AG04450 (cell line): ENCODE measurements around the gene MOCOS. TPM values are rescaled to one million over a fixed set of nuclear protein-coding genes. Genes with fewer than 3 reads are reported as not detected.

ENCODE experiments used
- CTCF ChIA-PET: fragments of 300-600, 350-600 bp; formaldehyde crosslinking; extraction: SDS; loops from one replicate; lab custom pipeline; 2022; ENCODE audit warnings: antibody characterized with exemption, inconsistent platforms; lab: Charles Lee
- POLR2A ChIA-PET: fragments of 350-600 bp; formaldehyde crosslinking; extraction: SDS; loops from one replicate; lab custom pipeline; 2021; ENCODE audit warnings: antibody characterized with exemption, inconsistent platforms; lab: Yijun Ruan, JAX
- DNase-seq: peaks from one replicate; pipeline ENCODE4 v3.0.0-alpha.2; 2011; ENCODE audit warnings: low read depth, low spot score
- H3K27ac ChIP-seq: one replicate; pipeline ENCODE4 v1.5.1; 2012; ENCODE audit warnings: low read depth, low read length, control low read depth
- H3K27me3 ChIP-seq: one replicate; pipeline ENCODE4 v1.6.0; 2012; ENCODE audit warnings: low read length; ENCODE audit not compliant: control insufficient read depth, insufficient read depth
- H3K4me3 ChIP-seq: 2 replicates; pipeline ENCODE4 v1.5.1; 2011; ENCODE audit warnings: mild to moderate bottlenecking, low read depth, low read length, control low read depth
- H3K9me3 ChIP-seq: 2 replicates; pipeline ENCODE4 v1.5.1; 2012; ENCODE audit warnings: low read length; ENCODE audit not compliant: control insufficient read depth, insufficient read depth
- CTCF ChIP-seq: IDR thresholded peaks from 2 replicates; pipeline ENCODE4 v1.5.1; 2011; ENCODE audit warnings: low read depth, low read length, control low read depth, inconsistent platforms
- polyA plus RNA-seq: library from polyadenylated mRNA; depleted of rRNA; stranded (reverse); fragments of >200 nt; gene quantifications from 2 replicates; pipeline ENCODE4 v1.2.3, GENCODE V29; 2011; rRNA removed

The MOCOS gene
- polyA plus RNA-seq, 1 experiment: 5.1 TPM

GRCh38 chr18:36312806-36313395 is 125.6 kb downstream of the MOCOS start:
- Histone ChIP-seq H3K9me3 (no peaks in the 10 kb centered on the region), H3K27ac (no peak overlapping the region), H3K4me3 (no peak overlapping the region), H3K27me3 (no peaks in the 10 kb centered on the region)
- POLR2A ChIA-PET: no interaction called here
- TF ChIP-seq CTCF: no peak
- CTCF ChIA-PET: no interaction called here
- DNase-seq: no peak

GRCh38 chr18:36314098-36314497 is 126.8 kb downstream of the MOCOS start:
- DNase-seq: no peak
- H3K27ac ChIP-seq: no peak overlapping the region
- POLR2A ChIA-PET: no interaction called here
- no peaks in the 10 kb centered on the region for H3K9me3 ChIP-seq
- H3K4me3 ChIP-seq: no peak overlapping the region
- no peak for TF ChIP-seq CTCF
- no peaks in the 10 kb centered on the region for H3K27me3 ChIP-seq
- CTCF ChIA-PET: no interaction called here

GRCh38 chr18:36314754-36315153 is 127.5 kb downstream of the MOCOS start:
- TF ChIP-seq CTCF: no peak
- ChIA-PET CTCF (no interaction called here), POLR2A (interaction anchor here (0.6 kb wide), 1 partner anchor 68 kb away, joined by 5 read pairs; no protein-coding TSS in a partner anchor)
- Histone ChIP-seq H3K9me3 (no peaks in the 10 kb centered on the region), H3K27me3 (no peaks in the 10 kb centered on the region), H3K4me3 (no peak overlapping the region), H3K27ac (peak overlapping the region; percentile 47)
- DNase-seq: peak; percentile 42

GRCh38 chr18:36315736-36316135 is 128.4 kb downstream of the MOCOS start:
- DNase-seq: no peak
- H3K4me3 ChIP-seq: no peak overlapping the region
- ChIA-PET CTCF (interaction anchor here (0.7 kb wide), 1 partner anchor 245 kb away, joined by 3 read pairs; no protein-coding TSS in a partner anchor), POLR2A (interaction anchor here (0.5 kb wide), 1 partner anchor 299 kb away, joined by 6 read pairs; no protein-coding TSS in a partner anchor)
- H3K27ac ChIP-seq: peak overlapping the region; percentile 11
- no peaks in the 10 kb centered on the region for H3K27me3 ChIP-seq
- TF ChIP-seq CTCF: no peak
- no peaks in the 10 kb centered on the region for H3K9me3 ChIP-seq

- Histone ChIP-seq H3K27ac (no peak overlapping the region), H3K4me3 (no peak overlapping the region), H3K27me3 (no peaks in the 10 kb centered on the region), H3K9me3 (no peaks in the 10 kb centered on the region)
- TF ChIP-seq CTCF: no peak
- ChIA-PET POLR2A (no interaction called here), CTCF (no interaction called here)
- no peak for DNase-seq
Observed at GRCh38 chr18:36316246-36316645, 128.9 kb downstream of the MOCOS start.

Other genes with a start within 250 kb of the MOCOS start
- 25.7 and 35.6 TPM in 2 replicates for gene RPRD1A, start 119.9 kb upstream of the MOCOS start, polyA plus RNA-seq
- 108 and 123 TPM in 2 replicates for gene SLC39A6, start 58.2 kb upstream of the MOCOS start, polyA plus RNA-seq
- 116 and 122 TPM in 2 replicates for gene ELP2, start 57.6 kb upstream of the MOCOS start, polyA plus RNA-seq
- gene FHOD3, start 110.2 kb downstream of the MOCOS start, polyA plus RNA-seq: 41.1 and 50.3 TPM in 2 replicates